Liver (tissue), 3 donors: ENCODE results near the gene FABP3.

Experiments
- ATF3 ChIP-seq: IDR thresholded peaks from 2 replicates; pipeline ENCODE4 v1.6.1; 2016; ENCODE audit warnings: antibody characterized with exemption
- CTCF ChIP-seq: fragments of 150-350 bp; IDR thresholded peaks from 2 replicates; pipeline ENCODE4 v1.5.1; 2017; ENCODE audit warnings: improper control_type of control experiment, low read depth, low read length; ENCODE audit not compliant: missing input control
- FOXA2 ChIP-seq: IDR thresholded peaks from 2 replicates; pipeline ENCODE4 v1.6.1; 2016; ENCODE audit warnings: antibody characterized with exemption
- GABPA ChIP-seq, 2 donors: IDR thresholded peaks in 1 of 2; conservative IDR thresholded peaks in 1 of 2; 2 replicates each; pipeline ENCODE4 v1.6.1; 2016; ENCODE audit warnings: antibody characterized with exemption in 2 of 2, mild to moderate bottlenecking in 1 of 2, moderate library complexity in 1 of 2
- HNF4G ChIP-seq: IDR thresholded peaks from 2 replicates; pipeline ENCODE4 v1.6.1; 2016; ENCODE audit warnings: antibody characterized with exemption
- JUND ChIP-seq, 2 donors: IDR thresholded peaks; 2 replicates each; pipeline ENCODE4 v1.6.1; 2016; ENCODE audit warnings: antibody characterized with exemption in 2 of 2
- RAD21 ChIP-seq, 2 donors: IDR thresholded peaks; 2 replicates each; pipeline ENCODE4 v1.6.1; 2016; ENCODE audit warnings: antibody characterized with exemption in 2 of 2, mild to moderate bottlenecking in 2 of 2
- REST ChIP-seq: IDR thresholded peaks from 2 replicates; pipeline ENCODE4 v1.6.1; 2016; ENCODE audit warnings: antibody characterized with exemption, mild to moderate bottlenecking
- YY1 ChIP-seq: IDR thresholded peaks from 2 replicates; pipeline ENCODE4 v1.6.1; 2016; ENCODE audit warnings: antibody characterized with exemption, mild to moderate bottlenecking
- donor health status: healthy.
- donor health status: healthy.

DNA sequence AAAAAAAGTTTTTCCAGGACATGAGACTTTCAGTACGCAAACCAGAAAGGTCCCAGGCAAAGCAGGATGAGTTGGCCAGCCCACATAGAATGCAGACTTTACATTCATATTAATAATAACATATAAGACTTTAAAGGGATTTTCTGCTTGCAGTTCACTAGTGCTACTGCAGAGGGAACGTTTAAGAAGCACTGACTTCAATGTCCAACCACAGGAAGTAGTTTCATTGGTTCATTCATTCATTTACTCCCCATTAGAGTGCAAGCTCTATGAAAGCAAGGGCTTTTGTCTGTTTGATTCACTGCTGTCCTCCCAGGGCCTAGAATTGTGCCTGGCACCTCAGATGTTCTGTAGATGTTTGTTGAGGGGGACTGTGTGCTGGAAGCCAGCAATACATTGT, 28.4 kb upstream of the FABP3 start:
- TF ChIP-seq CTCF (no peak), HNF4G (no peak), JUND (IDR thresholded peaks at IDR 0.05) (no peak), REST (no peak), ATF3 (no peak), YY1 (no peak), RAD21 (IDR thresholded peaks at IDR 0.05) (no peak), FOXA2 (no peak), GABPA (IDR thresholded peaks at IDR 0.05 in 1 of 2, conservative IDR thresholded peaks at IDR 0.05 in 1 of 2) (no peak)
